Testis (tissue), 3 donors: Measurements from ENCODE around the gene PRR18. TPM values are rescaled to one million over a fixed set of nuclear protein-coding genes. Genes with fewer than 3 reads are reported as not detected.

Source experiments
- DNase-seq: peaks from one replicate; pipeline ENCODE4 v3.0.0-alpha.2; 2019
- H3K27ac ChIP-seq, 2 donors: fragments of 200-600 bp; sonication (generic); one replicate each; pipeline ENCODE4 v1.5.1; 2019
- H3K27me3 ChIP-seq: fragments of 200-600 bp; sonication (generic); one replicate; pipeline ENCODE4 v1.5.1; 2019
- H3K36me3 ChIP-seq: fragments of 200-600 bp; sonication (generic); one replicate; pipeline ENCODE4 v1.5.1; 2017; ENCODE audit warnings: low read depth; ENCODE audit errors: missing control alignments
- H3K4me1 ChIP-seq: fragments of 200-600 bp; sonication (generic); one replicate; pipeline ENCODE4 v1.5.1; 2019
- H3K4me3 ChIP-seq, 2 donors: fragments of 200-600 bp; sonication (generic); one replicate each; pipeline ENCODE4 v1.5.1; 2017 to 2019
- H3K9me3 ChIP-seq: fragments of 200-600 bp; sonication (generic); one replicate; pipeline ENCODE4 v1.5.1; 2017
- CTCF ChIP-seq, 3 experiments: fragments of 450-650 bp in 2 of 3; fragments of 200-600 bp in 1 of 3; sonication (generic) in 1 of 3; IDR thresholded peaks; one replicate each; pipeline ENCODE4 v1.5.1; 2016 to 2019; ENCODE audit warnings: antibody characterized with exemption in 3 of 3, mild to moderate bottlenecking in 2 of 3, moderate library complexity in 1 of 3
- POLR2A ChIP-seq: fragments of 450-650 bp; IDR thresholded peaks from one replicate; pipeline ENCODE4 v1.6.1; 2017; ENCODE audit warnings: antibody characterized with exemption, mild to moderate bottlenecking, moderate library complexity
- WGBS, 2 donors: methylation state at CpG; one replicate each; pipeline ENCODE4 v1.1.5; 2018; 5-methylcytosine and 5-hydroxymethylcytosine counted together
- intact Hi-C: fragments of 100-400 bp; cut with DNase I; formaldehyde crosslinking; loops from one replicate; pipeline ENCODE4 v1.15.1; 2023; ENCODE audit warnings: low total_unique reads
- polyA plus RNA-seq: library from polyadenylated mRNA; stranded (reverse); fragments of 350-450 nt; fragmentation: Illumina TruSeq; extraction: RNeasy Lipid Tissue Mini Kit (QIAGEN cat#74804); gene quantifications from one replicate; pipeline ENCODE4 v1.2.3, GENCODE V29; 2014; ENCODE audit warnings: low read depth, low replicate concordance; ENCODE audit not compliant: insufficient read depth
- total RNA-seq, 2 donors: library from RNA; depleted of rRNA; stranded (reverse); fragments of >200 nt; gene quantifications; one replicate each; pipeline ENCODE4 v1.2.3, GENCODE V29; 2016

PRR18 gene
- total and polyA plus RNA-seq, 3 donors from 2014 or later: 0.16 to 0.62 (median 0.39) TPM

GRCh38 chr6:166278579-166279392 lies 29.4 kb downstream of the PRR18 start:
- H3K36me3 ChIP-seq: no peaks in the 10 kb centered on the region
- no peaks in the 10 kb centered on the region for H3K9me3 ChIP-seq
- H3K4me1 ChIP-seq: no peaks in the 10 kb centered on the region
- DNase-seq: no peak
- H3K4me3 ChIP-seq: no peak overlapping the region
- no peak overlapping the region for H3K27ac ChIP-seq
- TF ChIP-seq POLR2A (no peak), CTCF (IDR thresholded peaks at IDR 0.05) (no peak)
- 64 to 72% methylated on average over 8 of the region's 8 CpGs for WGBS, 2 donors
- intact Hi-C loops: loop anchor here (10.0 kb wide), 1 partner anchor 116 kb away; no protein-coding TSS in a partner anchor
- H3K27me3 ChIP-seq: no peaks in the 10 kb centered on the region

GRCh38 chr6:166277892-166278578 lies 30.2 kb downstream of the PRR18 start:
- Histone ChIP-seq H3K27ac (no peak overlapping the region), H3K4me1 (no peaks in the 10 kb centered on the region), H3K36me3 (no peaks in the 10 kb centered on the region), H3K4me3 (no peak overlapping the region), H3K9me3 (no peaks in the 10 kb centered on the region), H3K27me3 (no peaks in the 10 kb centered on the region)
- no peak for DNase-seq
- TF ChIP-seq POLR2A (no peak), CTCF (IDR thresholded peaks at IDR 0.05) (no peak)
- WGBS, 2 donors: 65 to 75% methylated on average over 11 of the region's 11 CpGs
- intact Hi-C loops: loop anchor here (10.0 kb wide), 1 partner anchor 117 kb away; no protein-coding TSS in a partner anchor

GRCh38 chr6:166277018-166277417 lies 31.2 kb downstream of the PRR18 start:
- H3K9me3 ChIP-seq: no peaks in the 10 kb centered on the region
- no peaks in the 10 kb centered on the region for H3K4me1 ChIP-seq
- H3K27me3 ChIP-seq: no peaks in the 10 kb centered on the region
- TF ChIP-seq POLR2A: no peak
- TF ChIP-seq CTCF (IDR thresholded peaks at IDR 0.05): no peak
- DNase-seq: no peak
- no peak overlapping the region for H3K4me3 ChIP-seq
- no peaks in the 10 kb centered on the region for H3K36me3 ChIP-seq
- no peak overlapping the region for H3K27ac ChIP-seq
- 26 to 33% methylated on average over 11 of the region's 11 CpGs for WGBS, 2 donors
- intact Hi-C loops: loop anchor here (10.0 kb wide), 1 partner anchor 118 kb away; no protein-coding TSS in a partner anchor

GRCh38 chr6:166275714-166276166 lies 32.5 kb downstream of the PRR18 start:
- no peaks in the 10 kb centered on the region for H3K9me3 ChIP-seq
- H3K27ac ChIP-seq: no peak overlapping the region
- H3K4me1 ChIP-seq: no peaks in the 10 kb centered on the region
- H3K27me3 ChIP-seq: no peaks in the 10 kb centered on the region
- intact Hi-C loops: loop anchor here (10.0 kb wide), 1 partner anchor 119 kb away; no protein-coding TSS in a partner anchor
- no peak for TF ChIP-seq POLR2A
- peak; percentile 57 to 91 (median 74) for TF ChIP-seq CTCF (IDR thresholded peaks at IDR 0.05)
- no peak overlapping the region for H3K4me3 ChIP-seq
- peak; percentile 79 for DNase-seq
- WGBS, 2 donors: 2 to 3% methylated on average over 21 of the region's 21 CpGs
- no peaks in the 10 kb centered on the region for H3K36me3 ChIP-seq
